ENCODE results near the gene HGFAC.

- TF ChIP-seq POLR2AphosphoS5 (IDR thresholded peaks at IDR 0.05): no peak
- no peak for TF ChIP-seq EP300 (IDR thresholded peaks at IDR 0.05)
Measured at GRCh38 chr4:3471886-3472285, 30.1 kb downstream of the HGFAC start.
